OCI-LY3 (cell line): ENCODE data around the gene PACSIN2.

Experiments
- H2AFZ ChIP-seq: fragments of 200-600, 300-600 bp; shearing (Covaris generic); 2 replicates; pipeline ENCODE4 v1.6.0; 2014; ENCODE audit warnings: antibody characterized with exemption, low read depth, low read length
- H3K27ac ChIP-seq: fragments of 200-600, 300-600 bp; sonication (generic); 2 replicates; pipeline ENCODE4 v1.5.1; 2014; ENCODE audit warnings: mild to moderate bottlenecking, low read length, moderate library complexity, mixed read lengths
- H3K27me3 ChIP-seq: fragments of 200-600, 300-600 bp; sonication (generic); 2 replicates; pipeline ENCODE4 v1.6.1; 2014; ENCODE audit warnings: low read depth, low read length, mixed read lengths
- H3K36me3 ChIP-seq: fragments of 200-600, 300-600 bp; sonication (generic); replicated peaks from 2 replicates; pipeline ENCODE3; 2014; ENCODE audit warnings: low read depth, low read length, mixed read lengths
- H3K4me1 ChIP-seq: fragments of 300-600, 200-600 bp; sonication (generic); 2 replicates; pipeline ENCODE4 v1.6.1; 2014; ENCODE audit warnings: low read length, mixed read lengths
- H3K4me2 ChIP-seq: fragments of 200-600, 300-600 bp; sonication (generic); 2 replicates; pipeline ENCODE4 v1.6.1; 2014; ENCODE audit warnings: low read length, mixed read lengths
- H3K4me3 ChIP-seq: fragments of 300-600, 200-600 bp; sonication (generic); 2 replicates; pipeline ENCODE4 v1.5.1; 2014; ENCODE audit warnings: antibody characterized with exemption, mild to moderate bottlenecking, low read length, moderate library complexity
- H3K79me2 ChIP-seq: fragments of 300-600, 200-600 bp; shearing (Covaris generic); 2 replicates; pipeline ENCODE4 v1.6.1; 2014; ENCODE audit warnings: mild to moderate bottlenecking, low read length, mixed read lengths
- H3K9ac ChIP-seq: fragments of 300-600, 200-600 bp; shearing (Covaris generic); 2 replicates; pipeline ENCODE4 v1.6.0; 2014; ENCODE audit warnings: mild to moderate bottlenecking, low read length, moderate library complexity
- H3K9me3 ChIP-seq: fragments of 200-600, 300-600 bp; shearing (Covaris generic); 2 replicates; pipeline ENCODE4 v1.6.1; 2014; ENCODE audit warnings: low read length, mixed read lengths; ENCODE audit not compliant: insufficient read depth
- H4K20me1 ChIP-seq: fragments of 200-600, 300-600 bp; sonication (generic); 2 replicates; pipeline ENCODE4 v1.6.1; 2016; ENCODE audit warnings: low read length, mixed read lengths; ENCODE audit not compliant: insufficient read depth
- CTCF ChIP-seq: fragments of 200-600, 300-600 bp; sonication (generic); IDR thresholded peaks from 2 replicates; pipeline ENCODE4 v1.5.1; 2014; ENCODE audit warnings: antibody characterized with exemption, low read length, low read depth
- EZH2phosphoT487 ChIP-seq: fragments of 200-600 bp; shearing (Covaris generic); IDR thresholded peaks from 2 replicates; pipeline ENCODE4 v1.6.1; 2018; ENCODE audit warnings: antibody characterized with exemption, mixed run types, low read depth

The PACSIN2 gene

GRCh38 chr22:42907404-42908373, 107.3 kb downstream of the PACSIN2 start:
- H3K27ac ChIP-seq: no peak overlapping the region

DNA sequence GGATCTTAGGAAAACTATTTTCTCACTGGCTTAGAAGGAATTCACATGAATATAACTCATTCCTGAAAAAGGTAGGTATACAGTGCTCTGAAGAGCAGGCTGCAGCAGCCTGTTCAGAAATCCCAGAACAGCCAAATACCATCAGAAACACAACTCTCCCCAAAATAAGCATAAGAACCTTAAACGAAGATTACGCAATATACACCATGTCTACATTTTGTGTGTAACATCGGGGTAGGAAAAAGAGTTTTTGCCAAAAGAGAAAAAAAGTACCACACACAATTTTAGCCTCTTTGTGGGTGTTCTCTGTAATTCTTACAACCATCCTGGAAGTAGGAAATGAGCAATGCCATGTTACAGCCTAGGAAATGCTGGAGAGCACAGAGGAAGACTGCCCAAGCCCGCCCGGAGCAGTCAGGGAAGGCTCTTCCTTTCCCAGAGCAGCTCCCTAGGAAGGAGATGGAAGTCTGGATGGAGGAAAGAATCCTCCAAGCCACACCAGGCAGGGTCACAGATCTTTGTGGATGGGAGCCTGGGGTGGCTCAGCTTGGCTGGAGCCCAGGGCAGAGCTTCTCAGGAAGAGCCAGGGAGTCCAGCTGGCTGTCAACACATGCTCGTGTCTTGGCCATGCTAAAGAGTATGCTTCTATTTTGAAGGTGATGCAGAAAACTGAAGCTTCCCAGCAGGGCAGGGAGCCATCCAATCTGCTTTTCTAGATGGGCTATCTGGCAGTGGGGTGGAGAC, 108.2 kb downstream of the PACSIN2 start:
- Histone ChIP-seq H3K4me2 (no peak overlapping the region), H3K79me2 (0 out of 2 replicates have a peak, but pooled peaks cover 3% of the 10 kb centered on the region), H3K27ac (no peak overlapping the region), H4K20me1 (peaks cover 12% of the 10 kb centered on the region), H3K27me3 (no peaks in the 10 kb centered on the region), H3K36me3 (peaks cover 9% of the 10 kb centered on the region), H3K4me3 (no peak overlapping the region), H3K9ac (no peak overlapping the region), H2AFZ (no peak overlapping the region), H3K4me1 (peaks cover 5% of the 10 kb centered on the region), H3K9me3 (no peaks in the 10 kb centered on the region)
- no peak for TF ChIP-seq CTCF
- TF ChIP-seq EZH2phosphoT487: no peak

More at GRCh38 chr22:42907404-42908373, 107.3 kb downstream of the PACSIN2 start:
- H3K79me2 ChIP-seq: peaks cover 9% of the 10 kb centered on the region
- H3K4me3 ChIP-seq: no peak overlapping the region
- peaks cover 9% of the 10 kb centered on the region for H3K36me3 ChIP-seq
- H2AFZ ChIP-seq: no peak overlapping the region
- no peaks in the 10 kb centered on the region for H3K27me3 ChIP-seq
- H3K4me1 ChIP-seq: peaks cover 14% of the 10 kb centered on the region
- no peaks in the 10 kb centered on the region for H3K9me3 ChIP-seq
- H4K20me1 ChIP-seq: peaks cover 20% of the 10 kb centered on the region
- H3K4me2 ChIP-seq: no peak overlapping the region
- TF ChIP-seq CTCF (no peak), EZH2phosphoT487 (no peak)
- no peak overlapping the region for H3K9ac ChIP-seq

DNA sequence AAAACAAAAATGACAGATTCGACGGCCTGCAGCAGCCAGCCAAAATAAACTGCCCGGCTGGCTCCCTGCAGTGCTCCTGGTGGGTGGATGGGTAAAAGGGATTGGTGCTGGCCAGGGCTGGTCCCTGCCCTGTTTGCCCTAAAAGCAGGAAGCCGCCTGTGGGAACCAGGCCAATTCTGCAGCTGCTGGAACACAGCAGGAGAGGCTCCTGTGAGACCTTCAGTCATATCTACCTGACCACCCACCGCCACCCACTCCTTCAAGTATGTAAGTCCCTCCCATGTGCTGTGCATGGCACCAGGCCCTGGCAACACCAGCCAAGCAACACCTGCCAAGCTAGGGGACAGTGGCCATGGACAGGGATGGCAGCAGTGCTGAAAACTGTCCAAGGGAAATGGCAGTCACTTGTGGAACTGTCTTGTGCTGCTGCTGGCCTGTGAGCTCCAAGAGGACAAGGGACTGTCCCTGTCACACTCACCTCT, 109.2 kb downstream of the PACSIN2 start:
- H3K27ac ChIP-seq: no peak overlapping the region
- no peak overlapping the region for H3K4me2 ChIP-seq
- H3K36me3 ChIP-seq: peaks cover 2% of the 10 kb centered on the region
- H3K9ac ChIP-seq: no peak overlapping the region
- no peaks in the 10 kb centered on the region for H3K9me3 ChIP-seq
- no peak overlapping the region for H3K4me3 ChIP-seq
- no peaks in the 10 kb centered on the region for H3K79me2 ChIP-seq
- no peak for TF ChIP-seq CTCF
- TF ChIP-seq EZH2phosphoT487: no peak
- H4K20me1 ChIP-seq: peaks cover 7% of the 10 kb centered on the region; the same call in 1 of the 2 replicates
- no peaks in the 10 kb centered on the region for H3K27me3 ChIP-seq
- no peak overlapping the region for H2AFZ ChIP-seq
- no peaks in the 10 kb centered on the region for H3K4me1 ChIP-seq

GRCh38 chr22:42905217-42905616, 109.7 kb downstream of the PACSIN2 start:
- H3K9me3 ChIP-seq: no peaks in the 10 kb centered on the region

More at GRCh38 chr22:42905217-42905616, 109.7 kb downstream of the PACSIN2 start:
- no peak overlapping the region for H3K27ac ChIP-seq
- H3K36me3 ChIP-seq: peaks cover 2% of the 10 kb centered on the region
- H3K4me1 ChIP-seq: no peaks in the 10 kb centered on the region
- no peak overlapping the region for H3K9ac ChIP-seq
- H4K20me1 ChIP-seq: peaks cover 7% of the 10 kb centered on the region; the same call in 1 of the 2 replicates
- H3K4me3 ChIP-seq: no peak overlapping the region
- no peaks in the 10 kb centered on the region for H3K27me3 ChIP-seq
- no peak overlapping the region for H3K4me2 ChIP-seq
- no peaks in the 10 kb centered on the region for H3K79me2 ChIP-seq
- H2AFZ ChIP-seq: no peak overlapping the region
- TF ChIP-seq CTCF: no peak
- TF ChIP-seq EZH2phosphoT487: no peak
